Stimulated activated CD4-positive, alpha-beta T cell treated with anti-CD3 and anti-CD28 coated beads, Interleukin-1b, Interleukin-23, amount 100 ng/mL, for 4 hours (primary cell): ENCODE results near the gene DYSF.

Source experiments
- DNase-seq, 2 donors: peaks; one replicate each; pipeline ENCODE4 v3.0.0-alpha.2; 2020; ENCODE audit warnings: low read depth in 2 of 2

DYSF gene

DNA sequence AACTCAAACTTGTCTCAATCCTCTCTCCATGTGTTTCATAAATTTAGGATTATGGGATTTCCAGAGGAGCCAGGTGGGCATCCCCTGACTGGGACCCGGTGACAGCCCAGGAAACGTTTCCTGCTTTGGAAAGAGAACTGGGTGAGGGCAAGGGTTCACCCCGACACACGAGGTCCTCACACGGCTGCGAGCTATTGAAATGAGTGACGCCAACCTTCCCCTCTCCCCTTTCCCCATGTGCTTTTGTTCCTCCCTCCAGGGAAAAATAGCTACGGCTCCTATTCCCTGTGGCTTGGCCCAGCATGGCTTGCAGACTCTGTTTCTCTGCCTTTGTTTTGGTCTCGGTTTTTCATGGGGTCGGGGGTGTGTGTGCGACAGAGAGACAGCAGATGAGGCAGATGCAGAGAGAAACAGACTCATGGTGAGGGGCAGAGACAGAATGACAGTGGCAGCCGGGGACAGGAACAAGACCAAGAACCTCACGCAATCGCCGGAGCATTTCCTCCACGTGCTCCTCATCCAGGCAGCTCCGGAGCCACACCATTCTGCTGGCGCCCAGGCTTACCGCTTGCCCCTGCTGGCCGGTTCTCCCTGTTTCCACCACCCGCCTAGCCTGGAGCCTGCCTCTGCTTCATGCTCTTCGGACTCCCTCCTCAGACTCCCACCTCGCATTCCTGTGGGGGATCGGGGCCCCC is 238.5 kb downstream of the DYSF start:
- no peak for DNase-seq

DNA sequence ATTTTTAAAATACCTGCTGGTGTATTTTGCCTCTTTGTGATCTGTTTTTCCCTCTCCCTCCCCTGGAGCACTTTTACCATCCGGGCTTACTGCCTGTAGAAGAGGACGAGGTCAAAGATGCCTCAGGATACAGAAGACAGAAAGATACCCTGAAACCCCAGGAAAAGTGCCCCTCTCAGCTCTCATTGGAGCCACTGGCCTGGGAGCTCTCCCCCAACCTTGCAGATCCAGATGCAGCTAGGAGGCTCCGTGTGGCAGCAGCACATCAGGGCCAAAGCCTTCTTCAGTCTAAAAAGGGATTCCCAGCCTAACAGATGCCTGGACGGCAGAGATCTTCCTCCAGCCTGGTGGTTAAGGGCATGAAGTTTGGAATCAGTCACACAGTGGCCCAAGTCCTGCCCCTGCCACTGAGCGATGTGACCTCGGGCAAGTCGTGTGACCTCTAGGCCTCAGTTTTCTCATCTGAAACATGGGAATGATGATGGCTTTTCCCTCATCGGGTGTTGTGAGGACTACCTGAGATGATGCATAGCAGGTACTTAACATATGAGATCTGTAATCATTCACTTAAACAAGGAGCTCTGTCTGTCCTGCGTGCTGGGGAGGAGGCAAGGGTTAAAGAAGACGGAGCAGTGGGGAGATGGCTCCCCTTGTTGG is 239.4 kb downstream of the DYSF start:
- DNase-seq, result no peak

DNA sequence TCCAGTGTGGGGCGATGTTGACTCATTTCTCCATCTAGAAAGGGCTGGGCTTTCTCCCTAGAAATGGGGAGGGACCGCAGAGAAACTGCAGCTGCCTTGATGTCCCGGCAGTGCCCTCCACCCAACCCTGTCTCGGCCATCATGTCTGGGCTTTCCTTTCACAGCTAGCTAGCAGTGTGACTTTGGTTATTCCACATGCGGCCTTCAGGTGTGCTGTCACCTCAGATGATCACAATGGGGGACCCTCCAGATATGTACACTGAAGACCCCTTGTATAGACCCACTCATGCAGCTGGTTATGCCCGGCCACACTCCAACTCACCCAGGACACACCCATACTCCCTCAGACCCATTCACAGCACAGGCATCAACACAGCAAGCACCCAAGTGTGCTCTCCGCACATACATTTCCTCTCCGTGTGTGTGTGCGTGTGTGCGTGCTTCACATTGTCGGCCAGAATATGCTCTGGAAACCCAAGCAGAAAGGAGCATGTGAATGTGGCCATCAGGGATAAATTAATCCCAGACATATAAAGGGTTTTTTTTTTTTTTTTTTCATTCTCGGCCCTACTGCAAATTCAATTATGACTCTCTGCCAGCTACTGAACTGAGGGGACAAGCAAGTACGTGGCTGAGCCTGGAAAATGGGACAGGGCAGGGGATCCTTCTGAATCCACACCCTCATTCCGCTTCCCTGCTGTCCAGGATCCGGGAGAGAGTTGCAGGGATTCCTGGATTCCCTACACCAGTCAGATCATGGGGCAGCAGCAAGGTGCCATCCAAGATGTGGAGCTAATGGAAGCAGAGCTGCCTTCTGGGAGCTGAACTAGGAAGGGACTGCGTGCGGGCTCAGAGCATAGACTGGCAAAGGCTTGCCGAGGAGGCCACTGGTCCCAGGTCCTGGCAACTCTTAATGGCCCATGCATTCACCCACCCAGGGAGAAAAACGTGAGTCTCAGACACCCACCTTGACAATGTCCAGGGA is 240.2 kb downstream of the DYSF start:
- DNase-seq, result no peak

DNA sequence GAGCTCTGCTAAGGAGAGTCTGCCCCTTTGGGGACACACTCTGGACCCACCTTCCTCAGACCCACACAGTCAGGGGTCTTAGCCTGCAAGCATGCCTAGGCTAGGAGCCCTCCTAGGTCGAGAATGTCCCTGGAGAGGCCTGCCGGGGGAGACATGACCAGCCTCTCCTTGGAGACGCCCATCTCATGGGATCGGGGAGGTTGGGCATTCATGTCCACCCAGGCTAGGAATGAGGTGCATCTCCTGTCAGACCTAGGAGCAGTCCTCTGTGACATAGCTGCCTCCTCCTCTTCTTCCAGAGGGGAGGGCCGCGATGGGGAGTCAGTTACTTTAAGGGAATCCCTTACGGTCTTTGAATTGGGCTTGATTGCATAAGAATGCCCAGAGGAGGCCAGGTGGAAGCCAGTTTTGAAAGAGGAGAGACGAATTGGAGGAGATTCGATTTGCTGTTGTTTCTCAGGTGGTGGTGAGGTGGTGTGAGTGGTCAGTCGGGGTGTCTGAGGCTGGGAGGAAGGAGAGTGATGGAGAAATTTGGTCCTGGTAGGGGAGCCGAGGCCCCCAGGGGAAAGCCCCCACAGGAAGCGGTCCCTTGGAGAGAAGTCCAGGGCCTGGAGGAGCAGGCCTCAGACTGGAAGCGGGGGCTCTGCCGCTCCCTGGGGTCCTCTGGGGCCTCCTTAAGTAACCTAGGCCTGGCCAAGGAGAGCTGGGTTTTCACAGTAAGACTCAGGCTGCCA is 241.3 kb downstream of the DYSF start:
- DNase-seq, result no peak

DNA sequence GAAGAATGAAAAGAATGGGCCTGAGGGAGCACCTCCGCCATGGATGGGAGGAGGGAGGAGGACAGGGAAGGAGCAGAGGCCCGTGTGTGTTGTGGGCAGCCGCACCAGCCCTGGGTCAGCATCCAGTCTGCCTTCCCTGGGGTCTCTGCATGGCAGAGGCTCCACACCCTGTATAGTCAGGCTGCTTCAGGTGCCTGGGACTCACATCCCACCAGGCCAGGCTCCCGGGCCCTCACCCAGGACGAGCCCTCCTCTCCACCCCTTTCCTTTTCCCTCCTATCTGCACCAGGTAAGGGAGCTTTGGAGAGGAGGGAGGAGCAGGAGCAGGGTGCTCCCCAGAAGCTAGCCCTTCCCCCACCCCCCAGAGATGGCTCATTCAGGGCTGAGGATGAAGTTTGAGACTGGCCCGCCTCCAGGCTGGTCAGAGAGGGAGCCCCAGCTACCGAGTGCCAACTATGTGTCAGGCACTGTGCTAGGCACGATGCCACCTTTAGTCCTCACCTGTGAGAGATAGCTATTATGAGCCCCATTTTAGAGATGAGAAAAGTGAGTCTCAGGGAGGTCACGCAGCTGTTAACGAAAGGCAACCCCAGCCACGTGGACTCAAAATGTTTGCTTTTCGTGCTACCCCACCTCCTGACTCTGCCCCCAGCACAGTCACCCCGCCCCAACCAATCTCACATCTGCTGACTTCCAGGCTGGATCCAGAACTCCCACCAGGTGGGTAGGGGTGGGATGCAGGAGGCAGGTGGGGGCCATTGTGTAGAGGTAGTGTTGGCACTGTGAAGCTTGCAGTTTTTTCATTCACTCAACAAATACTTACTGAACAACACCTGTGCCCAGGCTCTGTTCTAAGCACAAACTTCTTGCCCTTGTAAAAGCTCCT is 242.1 kb downstream of the DYSF start:
- no peak for DNase-seq

DNA sequence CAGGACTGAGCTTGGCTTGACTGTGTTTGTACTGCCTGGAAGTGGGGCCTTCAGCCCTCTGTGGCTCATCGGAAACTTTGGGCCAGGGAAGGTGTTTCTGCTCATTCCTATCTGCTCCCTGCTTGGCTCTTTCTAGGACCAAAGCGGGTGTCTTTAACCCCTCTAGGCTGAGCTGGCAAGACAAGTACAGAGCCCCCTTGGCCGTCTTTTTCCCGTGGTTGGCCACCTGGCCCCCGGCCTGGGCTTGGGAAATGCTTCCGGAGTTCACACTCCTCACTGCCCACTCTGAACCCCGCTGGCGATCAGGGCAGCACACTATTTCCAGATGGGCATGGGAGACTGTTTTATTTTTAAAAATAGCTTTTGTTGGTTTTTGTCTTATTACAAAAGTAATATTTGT is 243.0 kb downstream of the DYSF start:
- DNase-seq, result no peak

DNA sequence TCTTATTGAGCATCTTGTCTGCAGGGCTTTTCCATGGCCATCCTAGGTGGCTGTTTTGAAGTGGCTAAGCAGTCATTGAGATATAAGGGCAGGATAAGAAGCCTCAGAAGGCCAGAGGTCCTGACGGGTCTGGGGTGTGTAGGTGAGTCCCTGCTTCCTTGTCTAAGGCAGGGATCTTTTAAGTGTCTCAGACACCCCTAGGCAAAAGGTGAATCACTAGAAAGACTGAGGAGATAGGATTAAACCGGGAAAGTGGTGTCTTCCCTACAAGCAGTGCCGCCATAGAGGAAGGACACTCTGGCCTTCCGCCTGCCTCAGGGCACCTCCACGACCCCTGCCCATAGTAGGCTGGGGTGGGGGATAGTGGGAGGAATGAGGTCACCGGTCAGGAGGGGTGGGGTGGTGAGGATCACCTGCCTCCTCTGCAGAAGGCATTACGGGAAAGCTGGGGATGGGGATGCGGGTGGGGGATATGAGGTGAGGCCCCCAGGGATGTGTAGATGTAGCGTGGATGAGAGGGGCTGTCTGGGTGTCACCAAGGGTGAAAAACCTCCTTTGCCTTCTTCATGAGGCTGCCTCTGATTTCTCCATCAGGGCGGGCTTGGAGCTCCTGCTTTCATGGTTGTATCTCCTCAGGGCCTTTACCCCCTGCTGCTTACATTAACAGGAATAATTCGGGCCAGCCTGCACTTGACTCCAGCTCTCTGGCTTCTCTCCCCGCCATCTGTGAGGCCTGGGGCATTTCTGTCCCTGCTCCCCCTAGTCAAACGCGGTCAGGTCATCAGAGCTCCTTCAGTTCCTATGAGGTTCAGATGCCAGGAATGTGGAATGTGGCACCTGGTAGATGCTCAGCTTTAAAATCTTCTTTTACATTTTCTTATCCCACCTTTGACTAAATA is 244.0 kb downstream of the DYSF start:
- DNase-seq, result no peak

DNA sequence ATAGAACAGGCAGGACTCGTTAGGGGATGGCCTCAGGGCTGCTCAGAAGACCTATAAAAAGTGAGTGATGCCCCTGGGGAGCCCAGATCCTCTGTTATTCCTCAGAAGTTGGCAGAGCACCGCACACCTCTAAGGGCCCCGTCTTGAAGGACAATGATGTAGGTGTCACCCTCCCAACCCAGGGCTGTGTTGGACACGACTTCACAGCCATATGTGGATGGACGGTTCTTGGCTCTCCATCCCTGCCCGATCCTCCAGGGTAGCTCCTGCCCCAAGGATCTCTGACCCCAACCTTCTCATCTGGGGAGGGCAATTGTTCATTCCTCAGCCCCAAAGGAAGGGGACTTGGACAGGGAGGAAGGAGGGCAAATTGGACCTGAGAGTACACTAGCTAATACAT is 246.1 kb downstream of the DYSF start:
- no peak for DNase-seq

DNA sequence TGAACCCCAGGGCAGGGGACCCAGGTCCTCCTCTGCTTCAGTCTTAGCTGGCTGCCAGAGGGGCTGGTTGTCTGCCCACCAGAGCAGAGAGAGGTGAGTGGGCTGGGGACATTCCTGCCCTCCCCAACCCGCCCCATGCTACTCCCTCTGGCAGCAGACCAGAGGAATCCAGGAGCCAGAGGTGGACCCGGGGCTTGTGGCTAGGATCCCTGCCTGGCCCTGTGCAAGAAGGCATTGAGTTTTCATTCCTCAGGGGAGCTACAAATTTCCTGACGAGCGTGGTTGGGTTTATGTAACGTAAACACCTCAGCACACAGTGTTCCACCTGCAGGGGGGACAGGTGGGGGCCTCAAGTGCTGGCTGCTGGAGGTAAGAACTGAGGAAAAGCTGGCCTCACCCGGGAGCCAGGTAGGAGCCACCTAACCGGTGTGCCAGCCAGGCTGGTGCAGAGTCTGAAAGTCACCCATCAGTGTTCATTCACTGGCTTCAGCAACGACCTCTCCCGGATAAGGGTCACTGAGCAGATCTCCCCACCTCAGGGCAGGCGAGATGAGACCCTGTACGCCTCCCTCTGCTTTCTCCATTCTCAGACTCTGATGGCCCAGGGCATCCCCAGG is 246.8 kb downstream of the DYSF start:
- no peak for DNase-seq

DNA sequence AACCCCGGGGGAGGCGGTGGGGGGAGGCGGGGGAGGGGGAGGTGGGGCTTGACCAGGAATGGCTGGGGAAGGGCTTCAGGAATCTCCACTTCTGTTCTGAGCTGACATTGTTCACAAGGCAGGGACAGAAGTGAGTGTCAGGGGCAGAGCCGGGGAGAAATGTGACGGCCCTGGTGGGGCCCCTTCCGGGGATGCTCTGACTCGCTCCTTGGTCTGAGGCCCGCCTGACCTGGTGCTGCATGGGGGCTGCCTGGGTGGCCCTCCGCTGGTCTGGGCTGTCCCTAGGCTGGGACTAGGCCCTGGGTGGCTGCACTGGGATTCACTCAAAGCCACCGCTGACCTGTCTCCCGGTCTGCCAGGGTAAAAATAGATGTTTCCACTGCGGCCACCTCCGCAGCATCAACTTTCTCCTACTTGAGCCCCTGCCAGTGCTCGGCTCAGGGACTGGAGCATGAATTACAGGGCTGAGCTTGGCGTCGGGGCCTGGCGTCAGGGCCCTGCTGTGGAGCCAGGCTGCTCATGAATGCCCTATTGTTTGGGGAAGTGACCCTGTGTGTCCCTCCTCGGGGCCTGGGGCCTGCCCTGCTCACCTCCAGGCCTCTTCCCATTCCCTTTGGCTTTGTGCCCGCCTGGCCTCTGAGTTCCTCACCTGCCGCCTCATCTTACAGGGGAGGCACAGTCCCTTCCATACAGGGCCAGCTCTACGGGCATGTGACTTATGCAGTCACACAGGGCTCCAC is 247.5 kb downstream of the DYSF start:
- no peak for DNase-seq

DNA sequence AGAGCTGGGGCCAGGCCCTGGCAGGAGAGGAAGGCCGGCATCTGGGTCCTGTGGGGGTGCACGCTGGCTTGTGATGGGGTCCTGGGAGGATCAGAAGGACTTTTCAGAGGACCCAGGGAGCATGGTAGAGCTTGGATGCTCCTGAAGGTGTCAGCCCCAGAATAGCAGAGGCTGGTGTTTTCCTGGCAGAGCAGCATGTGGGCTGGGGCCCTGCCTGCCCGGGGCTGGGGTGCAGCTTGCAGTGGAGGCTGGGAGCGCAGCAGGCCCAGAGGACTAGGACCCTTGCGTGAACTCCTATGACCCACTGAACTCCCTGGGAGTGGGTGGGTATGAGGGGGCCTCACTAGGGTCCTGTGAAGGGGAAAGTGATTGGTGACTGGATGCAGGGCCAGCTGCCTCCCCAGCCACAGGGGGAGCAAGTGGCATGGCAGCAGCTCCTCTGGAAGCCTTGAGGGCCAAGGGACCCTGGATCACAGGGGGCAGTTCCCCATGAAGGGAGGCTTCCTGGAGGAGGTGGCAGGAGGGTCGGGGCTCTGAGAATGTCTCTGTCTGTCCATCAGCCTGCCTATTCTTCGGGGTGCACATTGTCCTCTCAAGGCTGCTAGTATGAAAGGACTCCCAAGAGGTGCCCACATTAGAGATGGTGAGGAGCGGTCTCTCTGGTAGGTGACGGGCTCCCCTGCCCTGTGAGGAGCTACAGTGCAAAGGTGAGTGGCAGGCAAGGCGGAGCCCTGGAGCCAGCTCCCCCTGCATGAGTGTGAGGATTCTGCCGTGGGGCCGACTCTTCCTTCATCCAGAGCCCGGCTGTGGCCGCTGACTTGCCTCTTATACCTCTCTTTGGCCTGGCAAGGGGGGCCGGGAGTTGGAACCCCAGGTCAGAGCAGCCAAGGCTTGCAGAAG is 249.0 kb downstream of the DYSF start:
- DNase-seq, result no peak

DNA sequence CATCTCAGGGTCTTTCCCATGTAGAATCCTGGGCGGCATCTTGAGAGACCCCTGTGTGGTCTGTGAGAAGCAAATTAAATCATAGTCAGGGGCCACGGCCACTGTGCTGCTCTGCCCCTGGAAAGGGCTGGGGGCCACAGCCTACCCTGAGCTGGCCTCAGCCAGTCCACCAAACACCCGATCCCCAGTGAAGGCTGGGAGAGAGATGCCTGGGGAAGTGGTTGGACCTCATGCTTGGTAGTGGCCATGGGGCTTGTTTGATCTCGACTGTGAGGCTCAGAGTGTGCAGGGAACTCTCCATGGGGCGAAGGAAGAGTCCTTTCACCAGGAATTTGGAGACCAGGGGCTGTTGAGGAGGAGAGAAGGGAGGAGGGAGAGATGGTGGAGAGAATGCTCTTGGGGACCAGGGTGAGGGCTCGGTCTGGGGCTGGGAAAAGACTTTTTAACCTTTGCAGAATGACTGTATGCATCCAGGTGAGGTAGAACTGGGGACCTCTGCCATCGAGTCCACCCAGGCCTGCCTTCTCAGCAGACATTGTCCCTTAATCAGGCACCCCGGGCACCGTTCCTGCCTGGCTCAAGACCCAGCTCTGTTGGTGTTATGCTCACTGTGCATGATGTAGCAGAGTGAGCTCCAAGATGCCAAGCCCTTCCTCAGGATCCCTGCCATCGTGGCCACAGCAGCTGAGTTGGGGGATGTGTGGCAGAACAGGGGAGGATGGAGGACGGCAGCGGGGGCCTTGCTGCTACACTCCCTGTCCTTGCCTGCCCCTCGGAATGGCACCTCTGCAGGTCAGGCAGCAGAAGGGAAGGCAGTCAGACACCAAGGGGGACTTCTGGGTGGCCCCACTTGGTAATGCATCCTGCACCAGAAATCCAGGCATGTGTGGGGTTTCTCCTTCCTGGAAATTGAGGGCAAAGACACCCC is 249.9 kb downstream of the DYSF start:
- DNase-seq, result no peak

DNA sequence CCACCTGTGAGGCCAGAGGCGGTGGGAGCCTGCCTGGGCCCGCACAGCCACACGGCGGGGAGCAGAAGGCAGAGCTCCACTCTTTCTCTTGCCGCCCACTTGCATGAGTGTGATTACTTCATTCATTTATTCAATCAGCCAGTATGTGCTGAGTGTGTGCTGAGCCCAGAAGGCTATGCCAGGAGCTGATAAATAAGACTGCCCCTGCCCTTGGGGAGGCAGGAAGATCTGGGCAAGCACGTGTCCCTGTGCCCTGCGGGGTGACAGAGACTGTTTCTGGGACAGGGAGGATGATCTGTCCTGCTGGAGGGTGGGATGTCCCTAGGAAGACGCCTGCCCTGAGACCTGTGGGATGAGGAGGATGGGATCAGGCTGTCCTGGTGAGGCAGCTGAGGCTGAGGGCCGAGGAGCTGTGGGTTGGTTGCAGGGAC is 250.8 kb downstream of the DYSF start:
- DNase-seq, result no peak

DNA sequence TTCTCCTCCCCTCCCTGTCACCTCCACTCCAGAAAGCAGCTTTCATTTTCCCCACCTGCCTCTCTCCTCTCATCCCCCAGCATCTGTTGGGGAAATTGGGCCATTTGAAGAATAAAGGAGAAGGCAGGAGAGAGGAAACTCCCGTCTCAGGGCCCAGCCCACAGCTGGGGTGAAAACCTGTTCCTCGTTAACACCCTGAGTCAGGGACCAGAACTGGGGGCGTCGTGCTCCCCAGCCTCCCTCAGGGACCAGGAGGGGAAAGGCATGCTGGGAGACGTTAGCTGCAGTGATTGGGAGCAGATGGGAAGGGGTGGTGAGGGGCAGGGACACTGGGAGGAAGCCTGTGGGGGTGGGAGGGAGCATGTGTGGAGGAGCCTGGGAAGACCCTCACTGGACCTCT is 251.3 kb downstream of the DYSF start:
- no peak for DNase-seq

DNA sequence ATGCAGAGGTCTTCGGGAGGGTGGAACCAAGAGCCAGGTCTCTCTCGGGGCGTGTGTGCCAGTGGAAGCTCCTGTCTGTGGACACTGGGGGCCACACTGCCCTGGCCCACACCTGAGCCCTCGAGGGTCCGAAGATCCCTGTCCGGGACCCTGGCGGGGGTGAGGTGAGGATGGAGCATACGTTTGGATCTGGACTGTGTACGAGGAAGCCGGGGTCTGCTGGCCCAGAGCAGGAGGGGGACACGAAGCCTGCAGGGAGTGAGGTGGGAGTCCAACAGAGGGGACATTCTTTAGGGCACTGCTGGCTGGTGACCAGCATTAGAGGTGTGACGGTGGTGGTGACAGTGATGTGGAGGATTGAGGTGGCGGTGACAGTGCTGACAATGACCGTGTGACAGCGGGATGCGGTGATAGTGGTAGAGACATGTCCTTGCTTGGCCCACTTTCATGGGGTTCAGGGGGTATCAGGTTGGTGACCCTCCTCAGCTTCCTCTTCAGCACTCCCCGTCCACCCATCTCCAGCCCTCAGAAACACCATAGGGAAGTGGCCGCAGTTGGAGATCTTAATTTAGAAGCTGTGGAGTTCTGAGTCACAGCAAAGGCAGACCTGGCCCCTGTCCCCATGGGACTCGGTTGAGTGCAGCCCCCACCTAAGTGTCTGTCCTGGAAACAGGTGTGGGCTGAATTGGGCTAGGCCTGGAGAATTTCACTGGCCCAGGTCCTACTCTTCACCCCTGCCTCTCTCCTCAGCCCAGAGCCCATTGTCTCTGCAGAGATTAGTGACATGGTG is 252.0 kb downstream of the DYSF start:
- no peak for DNase-seq

DNA sequence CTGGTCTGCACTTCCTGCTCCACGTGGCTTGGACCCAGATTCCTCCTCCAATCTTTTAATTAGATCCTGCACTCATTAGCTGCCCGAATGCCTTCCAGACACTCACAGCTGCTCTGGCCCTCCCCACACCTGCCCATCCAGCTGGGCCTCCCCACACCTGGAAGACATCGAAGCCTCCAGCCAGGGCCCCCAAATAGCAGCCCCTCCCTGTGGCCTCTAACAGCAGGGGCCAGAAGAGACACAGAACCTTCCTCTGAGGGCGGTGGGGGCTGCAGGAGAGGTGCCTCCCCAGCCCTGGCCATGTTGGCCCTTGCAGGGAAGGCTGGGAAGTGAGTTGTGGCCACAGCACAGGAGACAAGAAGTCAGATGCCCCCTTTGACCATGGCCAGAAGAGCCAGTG is 252.8 kb downstream of the DYSF start:
- DNase-seq, result no peak
